Subcutaneous adipose tissue (tissue), 4 donors: ENCODE data around the gene CORO6. TPM values are rescaled to one million over a fixed set of nuclear protein-coding genes. Genes with fewer than 3 reads are reported as not detected.

Source experiments
- small RNA-seq: library from RNA; depleted of rRNA; stranded (forward); fragments of <200 nt; gene quantifications from one replicate; pipeline ENCODE3, GENCODE V24; 2016
- total RNA-seq, 4 donors: library from RNA; depleted of rRNA; stranded (reverse); fragments of >200 nt; gene quantifications; one replicate each; pipeline ENCODE4 v1.1.0, GENCODE V29; 2016
- TF ChIP-seq, protein P1 (sequence below): fragments of 450-650 bp; IDR thresholded peaks from one replicate; pipeline ENCODE4 v1.5.1; 2016; ENCODE audit warnings: low read depth, mild to moderate bottlenecking, control low read depth, antibody characterized with exemption, moderate library complexity

Gene CORO6
- total RNA-seq, 4 donors from 2014 or later = 9.3 to 39.6 (median 32.4) TPM

DNA sequence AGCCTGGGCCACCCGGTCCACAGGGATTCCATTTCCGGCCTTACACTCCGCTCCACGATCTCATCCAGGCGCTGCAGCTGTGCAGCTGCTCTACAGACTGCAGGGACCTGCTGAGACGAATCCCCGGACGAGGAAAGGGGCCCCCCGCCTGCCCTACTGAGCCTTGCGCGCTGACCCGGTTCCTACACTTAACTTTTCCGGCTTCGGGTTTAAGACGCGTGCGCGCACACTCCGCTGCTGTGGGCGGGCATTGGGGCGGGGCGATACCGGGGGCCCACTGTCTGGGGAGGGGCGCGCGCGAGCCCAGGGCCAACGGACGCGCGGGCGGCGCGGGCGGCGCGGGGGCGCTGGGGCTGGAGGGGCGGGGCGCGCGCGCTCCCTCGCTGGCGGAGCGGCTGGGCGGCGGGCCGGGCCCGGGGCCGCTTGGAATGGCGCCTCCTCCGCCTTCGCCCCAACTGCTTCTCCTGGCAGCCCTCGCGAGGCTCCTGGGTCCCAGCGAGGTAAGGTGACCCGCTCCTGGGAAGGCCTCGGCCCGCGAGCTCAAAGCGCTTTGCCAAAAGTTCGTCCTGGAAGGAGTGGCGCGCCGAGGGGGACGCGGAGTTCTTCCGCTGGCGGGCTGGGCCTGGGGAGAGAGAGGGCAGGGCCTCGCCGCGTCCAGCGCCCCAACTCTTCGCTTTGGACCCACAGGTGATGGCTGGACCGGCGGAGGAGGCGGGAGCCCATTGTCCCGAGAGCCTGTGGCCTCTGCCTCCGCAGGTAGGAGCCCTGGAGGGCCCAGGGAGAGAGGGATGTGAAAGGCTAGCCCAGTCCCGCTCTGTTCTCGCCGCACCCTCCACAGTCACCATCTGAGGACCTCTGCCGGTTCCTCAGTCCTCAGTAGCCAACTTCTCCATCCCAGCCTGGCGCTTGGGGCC lies 54.1 kb downstream of the CORO6 start, which contains the start of gene TP53I13:
Gene TP53I13, plus strand, starts transcription at position 371 of the 914 bp plus-strand sequence. Its CDS starts 58 bp downstream, at position 429.
- TF ChIP-seq, protein P1, sequence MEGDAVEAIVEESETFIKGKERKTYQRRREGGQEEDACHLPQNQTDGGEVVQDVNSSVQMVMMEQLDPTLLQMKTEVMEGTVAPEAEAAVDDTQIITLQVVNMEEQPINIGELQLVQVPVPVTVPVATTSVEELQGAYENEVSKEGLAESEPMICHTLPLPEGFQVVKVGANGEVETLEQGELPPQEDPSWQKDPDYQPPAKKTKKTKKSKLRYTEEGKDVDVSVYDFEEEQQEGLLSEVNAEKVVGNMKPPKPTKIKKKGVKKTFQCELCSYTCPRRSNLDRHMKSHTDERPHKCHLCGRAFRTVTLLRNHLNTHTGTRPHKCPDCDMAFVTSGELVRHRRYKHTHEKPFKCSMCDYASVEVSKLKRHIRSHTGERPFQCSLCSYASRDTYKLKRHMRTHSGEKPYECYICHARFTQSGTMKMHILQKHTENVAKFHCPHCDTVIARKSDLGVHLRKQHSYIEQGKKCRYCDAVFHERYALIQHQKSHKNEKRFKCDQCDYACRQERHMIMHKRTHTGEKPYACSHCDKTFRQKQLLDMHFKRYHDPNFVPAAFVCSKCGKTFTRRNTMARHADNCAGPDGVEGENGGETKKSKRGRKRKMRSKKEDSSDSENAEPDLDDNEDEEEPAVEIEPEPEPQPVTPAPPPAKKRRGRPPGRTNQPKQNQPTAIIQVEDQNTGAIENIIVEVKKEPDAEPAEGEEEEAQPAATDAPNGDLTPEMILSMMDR = no peak

- TF ChIP-seq, protein P1 = no peak
Observed at GRCh38 chr17:29567554-29568330, 55.0 kb downstream of the CORO6 start.

DNA sequence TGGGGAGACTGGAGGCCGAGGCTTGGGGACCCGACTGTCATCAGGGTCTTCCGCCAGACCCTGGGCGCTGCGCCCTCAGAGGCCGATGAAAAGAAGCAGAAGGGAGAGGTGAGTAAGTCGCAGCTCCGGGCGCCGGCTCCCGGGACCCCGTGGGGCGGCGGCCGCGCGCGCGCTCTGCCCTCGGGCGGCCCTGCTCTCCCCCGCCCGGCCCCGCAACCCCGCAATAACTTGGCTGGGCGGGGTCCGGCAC lies 55.5 kb downstream of the CORO6 start:
- TF ChIP-seq, protein P1 = no peak

- TF ChIP-seq, protein P1 = no peak
Observed at GRCh38 chr17:29566473-29567303, 56.0 kb downstream of the CORO6 start, which contains the start of gene ABHD15. Gene ABHD15 (minus strand): TSS chr17:29567037. CDS start chr17:29566966, 71 bp downstream.

GRCh38 chr17:29565643-29566472 lies 56.9 kb downstream of the CORO6 start:
- TF ChIP-seq, protein P1 = no peak

Small RNAs within 50 kb of the gene (small RNA-seq; reads per million reads assigned to genes)
- gene RNU6-920P = not detected

Other genes starting within 250 kb of the CORO6 start
- 100 to 1,000 TPM in 1 of 4 donors, 10 to 100 TPM in 3; 64.8 to 106 (median 79.1) TPM for gene TAOK1, start 232.5 kb downstream of the CORO6 start, total RNA-seq
- 10 to 100 TPM; 25.2 to 88.9 (median 30.6) TPM for gene ABHD15, start 55.9 kb downstream of the CORO6 start, total RNA-seq
- gene TP53I13, start 54.2 kb downstream of the CORO6 start, total RNA-seq = 100 to 1,000 TPM in 1 of 4 donors, 10 to 100 TPM in 3; 32.1 to 150 (median 78.2) TPM
- 10 to 100 TPM; 19.5 to 62.9 (median 30.8) TPM for gene GIT1, start 33.3 kb downstream of the CORO6 start, total RNA-seq
- 10 to 100 TPM in 2 of 4 donors, 1 to 10 TPM in 2; 6.8 to 19.4 (median 13.0) TPM for gene ANKRD13B, start 29.8 kb downstream of the CORO6 start, total RNA-seq